22Rv1 (cell line): Measurements from ENCODE around the gene KIF26B.
"Not testable (repeated sequence)": the region's sequence is repeated elsewhere in the genome, so short reads cannot be mapped to it uniquely, and the experiment has no call there.

Source experiments
- CTCF ChIP-seq: fragments of 450-650 bp; IDR thresholded peaks from 2 replicates; pipeline ENCODE4 v1.5.1; 2017; ENCODE audit warnings: mild to moderate bottlenecking
- ZFX ChIP-seq: fragments of 450-650 bp; IDR thresholded peaks from 2 replicates; pipeline ENCODE4 v1.6.1; 2017; ENCODE audit warnings: antibody characterized with exemption, borderline replicate concordance

GRCh38 chr1:245336984-245337355 lies 182.2 kb downstream of the KIF26B start:
- TF ChIP-seq CTCF, ZFX: not testable (repeated sequence)
